Mammary microvascular endothelial cell (primary cell): ENCODE data around the gene LRFN4. TPM values are rescaled to one million over a fixed set of nuclear protein-coding genes. Genes with fewer than 3 reads are reported as not detected.

ENCODE experiments used
- total RNA-seq: library from RNA; depleted of rRNA; stranded (reverse); fragments of >200 nt; gene quantifications from 2 replicates; pipeline ENCODE4 v1.2.3, GENCODE V29; 2015

Gene LRFN4
- total RNA-seq: 34.3 and 40.2 TPM in 2 replicates

GRCh38 chr11:66856496-66857233, at the start of gene LRFN4:
LRFN4 (plus strand) TSS chr11:66857064; CDS start chr11:66857745, 681 bp downstream.

GRCh38 chr11:66842896-66843775, 13.7 kb upstream of the LRFN4 start, which contains the start of gene RCE1:
RCE1 (plus strand) TSS chr11:66843441; CDS start chr11:66843456, 15 bp downstream.

Other genes starting within 250 kb of the LRFN4 start
- gene RBM14, start 240.4 kb upstream of the LRFN4 start, total RNA-seq: 48.3 and 55.6 TPM in 2 replicates
- gene RBM4, start 218.4 kb upstream of the LRFN4 start, total RNA-seq: 101 and 107 TPM in 2 replicates
- 10.9 and 15.3 TPM in 2 replicates for gene RBM4B, start 179.2 kb upstream of the LRFN4 start, total RNA-seq
- gene SPTBN2, start 127.8 kb upstream of the LRFN4 start, total RNA-seq: 6.3 and 21.5 TPM in 2 replicates
- gene RCE1, start 13.6 kb upstream of the LRFN4 start, total RNA-seq: 19.3 and 26.4 TPM in 2 replicates
- 10.2 and 11.1 TPM in 2 replicates for gene PC, start 101.3 kb downstream of the LRFN4 start, total RNA-seq
- not detected in 2 replicates for gene C11orf86, start 118.2 kb downstream of the LRFN4 start, total RNA-seq
- gene SYT12, start 166.1 kb downstream of the LRFN4 start, total RNA-seq: not detected in 2 replicates
- gene RHOD, start 199.8 kb downstream of the LRFN4 start, total RNA-seq: 16.4 and 26.0 TPM in 2 replicates